RWPE1 (cell line): ENCODE results near the gene MAPK1IP1L.

ENCODE experiments used
- CTCF ChIA-PET: fragments of 350-600 bp; sonication (Branson Sonifier 250); formaldehyde crosslinking; extraction: SDS; loops from one replicate; lab custom pipeline; 2021; lab: Yijun Ruan, JAX
- POLR2A ChIA-PET: fragments of 400-600 bp; formaldehyde crosslinking; extraction: SDS; loops from one replicate; lab custom pipeline; 2020; ENCODE audit warnings: antibody characterized with exemption; ENCODE audit not compliant: low non-redundant PET; lab: Yijun Ruan, JAX
- DNase-seq: peaks from one replicate; pipeline ENCODE4 v3.0.0; 2012; ENCODE audit warnings: low spot score
- H3K27ac ChIP-seq: fragments of 450-650 bp; 2 replicates; pipeline ENCODE4 v1.5.1; 2017
- CTCF ChIP-seq: fragments of 450-650 bp; conservative IDR thresholded peaks from 2 replicates; pipeline ENCODE4 v1.5.1; 2017; ENCODE audit warnings: low read depth, mild to moderate bottlenecking

The MAPK1IP1L gene

GRCh38 chr14:55052269-55052930, 953 bp downstream of the MAPK1IP1L start:
- POLR2A ChIA-PET = interaction anchor here (0.6 to 0.8 kb wide), 2 partner anchors 18 to 51 kb away, joined by 3 read pairs; no protein-coding TSS in a partner anchor
- TF ChIP-seq CTCF = no peak
- H3K27ac ChIP-seq = peak overlapping the region; percentile 98
- CTCF ChIA-PET = interaction anchor here (0.6 to 1.8 kb wide), 4 partner anchors 18 to 86 kb away, joined by 4 to 13 read pairs (median 8); no protein-coding TSS in a partner anchor
- DNase-seq = no peak

- ChIA-PET CTCF (interaction anchor here (0.6 kb wide), 1 partner anchor 47 kb away, joined by 4 read pairs; no protein-coding TSS in a partner anchor), POLR2A (interaction anchor here (0.8 kb wide), 1 partner anchor 51 kb away, joined by 3 read pairs; no protein-coding TSS in a partner anchor)
- H3K27ac ChIP-seq = no peak overlapping the region
- DNase-seq = no peak
- no peak for TF ChIP-seq CTCF
Observed at GRCh38 chr14:55053018-55053417, 1.6 kb downstream of the MAPK1IP1L start.

GRCh38 chr14:55053500-55053899, 2.1 kb downstream of the MAPK1IP1L start:
- CTCF ChIA-PET = no interaction called here
- DNase-seq = no peak

GRCh38 chr14:55054098-55054497, 2.7 kb downstream of the MAPK1IP1L start:
- TF ChIP-seq CTCF = no peak
- CTCF ChIA-PET = interaction anchor here (0.6 kb wide), 1 partner anchor 95 kb away, joined by 3 read pairs; no protein-coding TSS in a partner anchor
- H3K27ac ChIP-seq = no peak overlapping the region
- POLR2A ChIA-PET = no interaction called here
- no peak for DNase-seq

More at GRCh38 chr14:55053500-55053899, 2.1 kb downstream of the MAPK1IP1L start:
- no peak for TF ChIP-seq CTCF
- no peak overlapping the region for H3K27ac ChIP-seq
- POLR2A ChIA-PET = no interaction called here

GRCh38 chr14:55057919-55058318, 6.5 kb downstream of the MAPK1IP1L start:
- ChIA-PET CTCF (no interaction called here), POLR2A (interaction anchor here (0.7 kb wide), 1 partner anchor 398 kb away, joined by 4 read pairs; no protein-coding TSS in a partner anchor)
- H3K27ac ChIP-seq = no peak overlapping the region
- DNase-seq = no peak
- TF ChIP-seq CTCF = no peak

GRCh38 chr14:55059333-55059732, 7.9 kb downstream of the MAPK1IP1L start:
- no peak for TF ChIP-seq CTCF
- no peak for DNase-seq
- ChIA-PET POLR2A (interaction anchor here (0.7 kb wide), 1 partner anchor 44 kb away, joined by 4 read pairs; no protein-coding TSS in a partner anchor), CTCF (interaction anchor here (0.6 to 1.8 kb wide), 3 partner anchors 8 to 635 kb away, joined by 4 to 6 read pairs (median 6); no protein-coding TSS in a partner anchor)
- no peak overlapping the region for H3K27ac ChIP-seq
